B cell (primary cell): ENCODE measurements around the gene PPP1R16B.

ENCODE experiments used
- EZH2 ChIP-seq: IDR thresholded peaks from 2 replicates; pipeline ENCODE4 v1.6.1; 2012; ENCODE audit warnings: borderline replicate concordance, low read depth, mild to moderate bottlenecking, moderate library complexity, low read length; ENCODE audit not compliant: insufficient read depth, poor library complexity, severe bottlenecking
- TF ChIP-seq, protein P1 (sequence below): fragments of 200-600 bp; IDR thresholded peaks from one replicate; pipeline ENCODE4 v1.8.0; 2022; ENCODE audit warnings: antibody characterized with exemption, mild to moderate bottlenecking

- TF ChIP-seq, protein P1, sequence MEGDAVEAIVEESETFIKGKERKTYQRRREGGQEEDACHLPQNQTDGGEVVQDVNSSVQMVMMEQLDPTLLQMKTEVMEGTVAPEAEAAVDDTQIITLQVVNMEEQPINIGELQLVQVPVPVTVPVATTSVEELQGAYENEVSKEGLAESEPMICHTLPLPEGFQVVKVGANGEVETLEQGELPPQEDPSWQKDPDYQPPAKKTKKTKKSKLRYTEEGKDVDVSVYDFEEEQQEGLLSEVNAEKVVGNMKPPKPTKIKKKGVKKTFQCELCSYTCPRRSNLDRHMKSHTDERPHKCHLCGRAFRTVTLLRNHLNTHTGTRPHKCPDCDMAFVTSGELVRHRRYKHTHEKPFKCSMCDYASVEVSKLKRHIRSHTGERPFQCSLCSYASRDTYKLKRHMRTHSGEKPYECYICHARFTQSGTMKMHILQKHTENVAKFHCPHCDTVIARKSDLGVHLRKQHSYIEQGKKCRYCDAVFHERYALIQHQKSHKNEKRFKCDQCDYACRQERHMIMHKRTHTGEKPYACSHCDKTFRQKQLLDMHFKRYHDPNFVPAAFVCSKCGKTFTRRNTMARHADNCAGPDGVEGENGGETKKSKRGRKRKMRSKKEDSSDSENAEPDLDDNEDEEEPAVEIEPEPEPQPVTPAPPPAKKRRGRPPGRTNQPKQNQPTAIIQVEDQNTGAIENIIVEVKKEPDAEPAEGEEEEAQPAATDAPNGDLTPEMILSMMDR: no peak
- no peak for TF ChIP-seq EZH2
Observed at GRCh38 chr20:38811769-38812168, 6.3 kb downstream of the PPP1R16B start.
